ENCODE results near the gene BEST1. TPM values are rescaled to one million over a fixed set of nuclear protein-coding genes. Genes with fewer than 3 reads are reported as not detected.

Gene BEST1
- total RNA-seq, 2 donors from 2014 or later: 1.5 to 18.0 TPM

- Histone ChIP-seq H3K27me3 (replicated peaks; ENCODE audit: insufficient read depth) (no peaks in the 10 kb centered on the region), H3K36me3 (no peaks in the 10 kb centered on the region), H3K4me1 (replicated peaks) (no peaks in the 10 kb centered on the region), H3K9me3 (no peaks in the 10 kb centered on the region), H3K27ac (no peak overlapping the region), H3K4me3 (no peak overlapping the region)
- 84% methylated on average over 16 of the region's 17 CpGs for WGBS
- intact Hi-C loops (cut with DNase I): no loop called here
- TF ChIP-seq POLR2AphosphoS5 (IDR thresholded peaks at IDR 0.05): no peak
- TF ChIP-seq POLR2A (IDR thresholded peaks at IDR 0.05): no peak
- TF ChIP-seq CTCF (IDR thresholded peaks at IDR 0.05): no peak
- no peak for DNase-seq (ENCODE audit: low spot score)
These were observed 38.2 kb upstream of the BEST1 start for GRCh38 chr11:61911701-61912529.

DNA sequence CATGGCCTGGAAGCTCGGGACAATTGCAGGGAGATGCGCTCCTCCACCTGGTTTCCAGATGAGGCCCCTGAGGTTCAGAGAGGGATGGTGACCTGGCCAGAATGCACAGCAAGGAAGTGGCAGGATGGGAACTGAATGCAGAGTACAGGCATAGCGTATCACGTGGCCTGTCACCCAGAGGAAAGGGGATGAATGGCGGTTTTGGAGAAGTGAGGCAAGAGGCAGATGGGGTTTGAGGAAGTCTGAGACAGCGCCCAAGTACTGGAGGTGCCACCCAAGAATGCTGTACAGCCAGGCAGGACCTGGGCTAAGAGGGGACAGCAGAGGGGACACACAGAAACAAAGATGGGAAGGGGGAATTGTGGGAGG is 37.6 kb upstream of the BEST1 start:
- H3K36me3 ChIP-seq: no peaks in the 10 kb centered on the region
- no peaks in the 10 kb centered on the region for H3K9me3 ChIP-seq
- intact Hi-C loops (cut with DNase I): no loop called here
- no peak overlapping the region for H3K27ac ChIP-seq
- no peak for DNase-seq (ENCODE audit: low spot score)
- H3K4me3 ChIP-seq: no peak overlapping the region
- TF ChIP-seq CTCF (IDR thresholded peaks at IDR 0.05) (no peak), POLR2A (IDR thresholded peaks at IDR 0.05) (no peak), POLR2AphosphoS5 (IDR thresholded peaks at IDR 0.05) (no peak)
- H3K4me1 ChIP-seq (replicated peaks): no peaks in the 10 kb centered on the region
- 92% methylated on average over 6 of the region's 6 CpGs for WGBS
- H3K27me3 ChIP-seq (replicated peaks; ENCODE audit: insufficient read depth): no peaks in the 10 kb centered on the region

- intact Hi-C loops (cut with DNase I): no loop called here
- Histone ChIP-seq H3K27ac (no peak overlapping the region), H3K27me3 (replicated peaks; ENCODE audit: insufficient read depth) (no peaks in the 10 kb centered on the region), H3K4me1 (replicated peaks) (peaks cover 4% of the 10 kb centered on the region), H3K4me3 (no peak overlapping the region), H3K9me3 (no peaks in the 10 kb centered on the region), H3K36me3 (no peaks in the 10 kb centered on the region)
- 81% methylated on average over 18 of the region's 18 CpGs for WGBS
- TF ChIP-seq POLR2AphosphoS5 (IDR thresholded peaks at IDR 0.05) (no peak), CTCF (IDR thresholded peaks at IDR 0.05) (no peak), POLR2A (IDR thresholded peaks at IDR 0.05) (no peak)
- no peak for DNase-seq (ENCODE audit: low spot score)
These were observed 37.0 kb upstream of the BEST1 start for GRCh38 chr11:61912991-61913698.

- no peak for TF ChIP-seq CTCF (IDR thresholded peaks at IDR 0.05)
- 84% methylated on average over 8 of the region's 8 CpGs for WGBS
- DNase-seq (ENCODE audit: low spot score): no peak
- intact Hi-C loops (cut with DNase I): no loop called here
- Histone ChIP-seq H3K27ac (no peak overlapping the region), H3K4me1 (replicated peaks) (peaks cover 4% of the 10 kb centered on the region), H3K27me3 (replicated peaks; ENCODE audit: insufficient read depth) (no peaks in the 10 kb centered on the region), H3K9me3 (no peaks in the 10 kb centered on the region), H3K4me3 (no peak overlapping the region), H3K36me3 (no peaks in the 10 kb centered on the region)
These were observed 36.3 kb upstream of the BEST1 start for GRCh38 chr11:61913699-61914395.
